IPS-18c (cell line): ENCODE data around the gene MAP3K21.

ENCODE experiments used
- H3K4me3 ChIP-seq: 2 replicates; pipeline ENCODE4 v1.7.0; 2013; ENCODE audit warnings: low read depth, mild to moderate bottlenecking, low read length, moderate library complexity; ENCODE audit not compliant: insufficient read depth
- H3K9me3 ChIP-seq: one replicate; pipeline ENCODE4 v1.6.1; 2013; ENCODE audit warnings: mild to moderate bottlenecking, low read length, moderate library complexity; ENCODE audit not compliant: control insufficient read depth, insufficient read depth

Gene MAP3K21

DNA sequence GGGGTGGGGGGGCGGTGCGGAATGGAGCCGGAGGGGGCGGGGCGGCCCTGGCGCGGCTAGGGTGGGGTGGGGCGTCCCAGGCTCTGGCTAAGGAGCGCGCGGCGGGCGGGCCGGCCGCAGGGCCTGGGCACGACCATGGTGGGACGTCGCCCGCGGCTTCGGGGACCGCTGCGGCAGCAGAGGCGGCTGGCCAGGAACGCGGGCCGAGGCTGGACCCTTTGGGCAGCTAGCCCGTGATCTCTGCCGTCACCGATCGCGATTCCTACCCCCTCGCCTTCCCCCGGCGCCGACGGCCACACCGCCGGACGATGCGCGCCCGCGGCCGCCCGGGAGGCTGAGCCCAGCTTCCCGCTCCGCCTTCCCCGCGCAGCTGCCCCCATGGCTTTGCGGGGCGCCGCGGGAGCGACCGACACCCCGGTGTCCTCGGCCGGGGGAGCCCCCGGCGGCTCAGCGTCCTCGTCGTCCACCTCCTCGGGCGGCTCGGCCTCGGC lies at the start of gene MAP3K21:
Gene MAP3K21 (plus strand): TSS at position 74 of the 491 bp plus-strand sequence. CDS start 305 bp downstream, at position 379.
- H3K4me3 ChIP-seq = peak within 1 kb of the TSS; percentile 70
- peaks cover 2% of the 10 kb centered on the region for H3K9me3 ChIP-seq

DNA sequence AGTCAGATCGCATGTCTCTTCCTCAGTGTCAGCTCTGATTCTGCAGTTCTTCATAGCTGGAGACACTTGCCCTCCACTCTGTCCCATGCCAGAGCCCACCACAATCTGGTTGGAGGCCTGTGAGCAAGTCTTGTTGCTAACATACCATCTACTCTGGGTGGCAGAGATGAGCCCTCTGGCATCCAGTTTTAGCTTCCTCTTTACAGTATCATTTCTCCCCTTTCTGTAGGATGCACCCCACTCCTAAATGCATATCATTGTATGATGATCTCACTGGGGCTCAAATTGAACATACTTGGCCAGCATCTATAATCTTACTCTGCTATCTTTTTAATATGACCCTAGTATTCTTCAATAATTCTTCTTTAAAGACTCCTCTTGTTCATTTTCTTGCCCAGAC lies 48.9 kb upstream of the MAP3K21 start:
- no peaks in the 10 kb centered on the region for H3K9me3 ChIP-seq

DNA sequence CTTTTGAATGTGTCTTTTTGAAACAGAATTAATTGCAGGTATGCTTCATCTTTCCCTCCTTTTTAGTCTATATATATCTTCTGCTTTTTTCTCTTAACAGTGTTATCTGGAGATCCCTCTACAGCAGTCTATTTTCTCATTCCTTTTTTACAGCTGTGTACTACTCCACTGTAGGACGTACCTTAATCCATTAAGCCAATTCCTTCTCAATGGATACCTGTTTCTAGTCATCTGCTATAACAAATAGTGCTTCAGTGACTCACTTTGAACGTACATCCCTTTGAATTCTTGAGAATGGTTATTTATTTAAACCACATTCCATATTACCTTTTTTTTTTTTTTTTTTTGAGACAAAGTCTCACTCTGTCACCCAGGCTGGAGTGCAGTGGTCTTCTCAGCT lies 47.6 kb upstream of the MAP3K21 start:
- Histone ChIP-seq H3K9me3 (no peaks in the 10 kb centered on the region), H3K4me3 (no peak overlapping the region)

More for the DNA sequence above, 48.9 kb upstream of the MAP3K21 start:
- H3K4me3 ChIP-seq = no peak overlapping the region

DNA sequence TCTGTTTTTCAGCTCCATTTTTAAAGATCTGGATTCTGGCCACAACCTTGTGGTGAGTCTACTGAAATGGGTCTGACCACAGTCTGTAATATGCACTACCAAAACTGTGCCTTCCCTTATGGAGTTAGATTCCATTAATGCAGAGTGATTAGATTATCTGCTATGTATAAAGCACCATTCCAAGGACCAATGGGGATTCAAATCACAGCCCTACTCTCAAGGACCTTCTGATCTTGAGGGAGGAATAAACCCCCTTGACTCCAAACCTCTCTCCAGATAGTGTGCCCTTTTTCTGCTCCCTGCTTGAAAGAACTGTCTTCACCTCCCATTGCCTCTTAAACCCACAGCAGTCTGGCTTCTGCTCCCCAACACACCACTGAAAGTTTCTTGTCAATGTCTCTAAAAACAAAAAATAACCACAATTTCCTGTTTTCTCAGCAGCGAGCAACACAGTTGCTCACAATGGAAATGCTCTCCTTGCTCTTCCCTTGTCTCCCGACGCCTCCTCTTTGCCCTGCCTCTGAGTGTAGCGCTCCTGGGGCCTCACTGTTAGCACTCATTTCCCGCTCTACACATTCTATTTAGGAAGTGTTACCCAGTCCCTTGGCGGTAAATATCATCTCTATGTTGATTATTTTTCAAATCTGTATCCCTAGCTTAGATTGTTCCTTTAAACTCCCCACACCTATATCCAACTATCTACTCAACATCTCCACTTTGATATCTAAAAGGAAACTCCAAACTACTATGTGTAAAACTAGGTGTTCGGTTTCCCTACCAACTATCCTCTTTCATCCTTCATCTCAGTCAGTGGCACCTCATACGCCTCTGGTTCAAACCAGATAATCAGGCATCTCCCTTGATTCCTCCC lies 45.6 kb upstream of the MAP3K21 start:
- Histone ChIP-seq H3K9me3 (no peaks in the 10 kb centered on the region), H3K4me3 (no peak overlapping the region)

DNA sequence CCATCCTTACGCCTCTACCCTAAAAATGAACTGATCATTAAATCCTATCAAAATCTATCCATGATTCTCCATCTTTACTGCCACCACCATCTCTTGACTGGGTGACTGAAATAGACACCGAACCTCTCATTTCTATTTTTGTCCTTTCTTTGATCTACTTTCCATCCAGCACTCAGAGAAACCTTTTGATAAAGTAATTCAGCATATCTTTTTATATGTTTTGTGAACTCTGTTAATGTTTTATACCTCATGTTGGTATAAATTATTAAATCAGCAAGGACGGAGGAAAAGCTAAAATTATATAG lies 45.0 kb upstream of the MAP3K21 start:
- Histone ChIP-seq H3K4me3 (no peak overlapping the region), H3K9me3 (no peaks in the 10 kb centered on the region)

DNA sequence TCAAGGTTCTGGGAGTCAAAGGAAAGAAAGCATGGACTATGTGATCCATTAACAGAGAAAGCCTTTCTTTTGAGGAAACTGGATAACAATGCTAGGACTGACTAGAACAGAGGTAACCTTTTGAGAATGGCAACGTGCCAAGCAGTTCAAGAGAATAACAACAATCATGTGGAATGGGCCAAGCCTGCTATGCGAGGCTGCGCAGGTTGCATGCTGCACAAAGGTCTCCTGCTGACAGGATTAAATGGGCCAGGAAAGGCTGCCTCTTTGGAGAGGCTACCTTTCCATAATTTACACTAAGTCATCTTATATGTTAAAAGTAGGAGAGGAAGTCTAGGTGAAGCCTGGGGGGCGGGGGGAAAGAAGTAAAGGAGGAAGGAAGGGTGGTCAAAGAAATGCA lies 37.8 kb upstream of the MAP3K21 start:
- H3K9me3 ChIP-seq = no peaks in the 10 kb centered on the region
- no peak overlapping the region for H3K4me3 ChIP-seq

DNA sequence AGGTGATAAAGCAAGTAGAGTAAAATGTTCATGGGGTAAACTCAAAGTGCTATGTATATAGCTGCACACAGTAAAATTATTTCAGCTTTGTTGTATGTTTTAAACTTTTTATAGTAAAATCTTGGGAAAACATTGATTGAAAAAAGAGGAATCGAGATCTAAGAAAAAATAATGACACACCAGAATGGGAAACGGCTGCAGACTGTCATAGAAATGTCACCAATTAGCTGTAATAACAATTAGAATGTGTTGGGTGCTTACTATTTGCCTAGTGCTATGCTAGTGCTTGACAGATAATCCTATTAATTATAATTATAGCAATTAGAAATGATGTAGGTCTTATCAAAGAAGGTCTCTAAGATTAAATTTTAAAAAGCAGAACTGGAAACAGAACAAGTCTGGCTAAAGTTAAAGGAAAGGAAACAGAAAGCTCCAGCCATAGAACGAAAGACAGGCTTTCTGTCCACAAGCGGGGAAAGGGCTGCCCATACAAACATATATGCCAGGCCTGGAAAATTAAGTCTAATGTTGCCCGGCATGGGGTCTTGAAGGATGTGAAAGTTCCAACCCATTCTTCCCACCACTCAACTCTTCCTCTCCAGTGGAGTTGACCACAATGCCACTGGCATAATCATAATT lies 37.0 kb upstream of the MAP3K21 start:
- Histone ChIP-seq H3K9me3 (no peaks in the 10 kb centered on the region), H3K4me3 (no peak overlapping the region)

DNA sequence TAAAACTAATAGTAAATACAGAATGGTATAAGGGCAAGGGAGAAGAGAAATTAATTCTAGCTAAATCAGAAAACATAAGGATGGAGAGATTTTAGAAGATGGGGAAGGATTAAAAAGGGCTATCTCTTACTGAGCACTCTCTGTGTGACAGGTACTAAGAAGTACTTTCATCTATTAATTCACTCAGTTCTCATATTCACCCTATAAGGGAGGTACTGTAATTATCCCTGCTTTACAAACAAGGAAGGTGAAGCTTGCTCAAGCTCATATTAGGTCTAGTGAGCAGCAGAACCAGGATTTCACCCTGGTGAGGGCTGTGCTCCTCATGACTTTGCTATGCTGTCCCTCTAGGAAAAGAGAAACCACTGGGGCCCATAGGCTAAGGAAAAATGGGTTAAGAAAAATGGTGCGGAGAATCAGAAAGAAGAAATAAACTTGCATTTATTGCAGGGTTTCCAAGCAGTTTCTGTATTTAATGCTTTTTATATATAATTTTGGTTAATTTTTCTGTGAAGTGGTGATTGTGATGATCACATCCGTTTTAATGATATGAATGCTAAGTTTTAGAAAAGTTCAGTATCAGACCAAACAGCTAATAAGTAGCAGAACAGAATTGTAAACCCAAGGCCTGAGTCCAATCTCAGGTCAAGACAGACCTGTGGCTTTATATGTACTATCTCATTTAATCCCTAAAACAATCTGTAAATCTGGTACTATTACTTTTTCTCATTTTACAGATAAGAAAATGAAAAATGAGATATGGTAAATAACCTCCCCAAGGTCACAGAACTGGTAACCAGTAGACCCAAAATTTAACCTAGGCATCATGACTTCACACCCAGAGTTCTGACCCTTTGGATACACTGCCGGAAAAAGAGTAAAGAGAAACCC lies 33.7 kb upstream of the MAP3K21 start:
- no peak overlapping the region for H3K4me3 ChIP-seq
- no peaks in the 10 kb centered on the region for H3K9me3 ChIP-seq

DNA sequence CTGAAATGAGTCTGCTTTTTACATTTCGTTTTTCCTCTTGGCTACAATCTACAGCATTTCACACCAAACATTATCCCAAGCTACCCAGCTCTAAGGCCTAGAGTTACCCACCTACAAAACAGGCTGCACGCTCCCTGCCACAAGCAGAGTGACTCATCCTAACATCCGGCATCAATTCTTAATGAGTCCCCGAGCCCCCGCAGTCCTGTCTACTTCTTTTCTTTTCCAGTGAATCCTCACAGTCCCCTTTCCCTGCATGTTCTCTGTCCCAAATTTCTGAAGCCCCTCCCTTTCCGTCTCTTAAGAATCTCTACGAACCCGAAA lies 32.6 kb upstream of the MAP3K21 start:
- H3K4me3 ChIP-seq = peak overlapping the region; percentile 86
- no peaks in the 10 kb centered on the region for H3K9me3 ChIP-seq

DNA sequence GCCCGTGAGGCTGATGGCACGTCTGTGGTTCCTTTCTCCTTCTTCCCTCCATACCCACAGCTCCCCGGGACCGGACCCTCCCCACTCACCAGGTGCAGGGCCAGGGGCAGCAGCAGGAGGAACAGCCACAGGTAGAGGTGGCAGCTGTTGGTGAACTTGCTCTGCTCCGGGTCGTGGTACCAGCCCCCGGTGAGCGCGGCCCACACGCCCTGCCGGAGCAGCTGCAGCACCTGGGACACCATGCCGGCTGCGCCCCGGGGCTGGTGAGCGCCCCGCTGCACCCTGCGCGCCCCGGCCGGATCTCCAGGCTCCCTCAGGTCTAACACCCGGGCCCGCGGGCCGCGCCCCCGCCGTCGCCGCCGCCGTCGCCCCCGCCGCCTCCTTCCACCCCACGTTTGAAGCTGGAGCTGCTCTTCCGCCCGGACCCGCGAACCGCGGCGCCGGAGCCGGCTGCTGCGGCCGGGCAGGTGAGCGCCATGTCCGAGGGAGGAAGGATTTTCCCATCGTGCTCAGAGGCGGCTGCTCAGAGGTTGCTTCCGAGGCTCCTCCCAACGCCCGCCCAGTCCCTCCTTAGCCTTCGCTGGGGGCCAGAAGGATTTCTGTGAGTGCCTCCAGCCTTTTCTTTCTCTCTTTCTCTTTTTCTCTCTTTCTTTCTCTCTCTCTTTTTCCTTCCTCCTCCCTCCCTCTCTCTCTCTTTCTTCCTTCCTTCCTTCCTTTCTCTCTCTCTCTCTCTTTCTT lies 32.1 kb upstream of the MAP3K21 start, which contains the start of gene PCNX2:
Gene PCNX2 (minus strand): TSS at position 489 of the 738 bp plus-strand sequence. CDS start 247 bp downstream, at position 242.
- Histone ChIP-seq H3K9me3 (no peaks in the 10 kb centered on the region), H3K4me3 (peak within 1 kb of the TSS; percentile 86)

DNA sequence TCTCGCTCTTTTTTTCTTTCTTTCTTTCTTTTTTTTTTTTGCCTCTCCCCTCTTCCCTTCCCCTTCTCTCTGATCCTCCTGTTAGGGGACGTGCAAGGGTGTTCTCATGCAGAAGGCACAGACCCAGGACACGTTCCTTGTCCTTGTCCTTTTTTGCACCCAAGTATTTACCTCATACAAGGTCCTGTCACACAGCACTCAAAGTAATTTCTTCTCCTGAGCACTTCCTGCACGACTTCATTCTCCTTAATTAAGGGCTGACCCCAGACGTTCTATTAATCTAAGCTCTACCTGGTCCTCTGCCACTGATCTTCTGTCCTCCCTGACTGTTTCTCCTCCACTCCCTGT lies 31.6 kb upstream of the MAP3K21 start:
- no peak overlapping the region; the same call in 1 of the 2 replicates for H3K4me3 ChIP-seq
- H3K9me3 ChIP-seq = no peaks in the 10 kb centered on the region

DNA sequence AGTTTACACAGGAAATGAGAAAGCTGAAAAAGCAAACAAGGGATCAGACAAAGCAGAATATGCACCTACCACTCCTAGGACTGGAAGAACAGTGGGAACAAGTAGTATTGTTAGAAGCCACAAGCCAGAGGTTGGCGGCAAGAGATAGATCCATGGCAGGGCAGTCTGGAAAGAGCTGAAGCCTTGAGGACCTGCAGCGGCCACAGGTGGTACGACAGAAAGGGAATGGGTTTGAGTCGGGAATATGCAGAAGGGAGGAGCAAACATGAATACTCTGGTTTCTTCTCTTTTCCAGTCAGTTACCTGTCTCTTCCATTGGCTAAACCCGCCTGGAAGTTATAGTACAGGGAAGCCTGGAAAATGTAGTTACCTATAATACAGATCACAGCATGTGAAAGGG lies 28.1 kb upstream of the MAP3K21 start:
- no peaks in the 10 kb centered on the region for H3K9me3 ChIP-seq
- H3K4me3 ChIP-seq = no peak overlapping the region

DNA sequence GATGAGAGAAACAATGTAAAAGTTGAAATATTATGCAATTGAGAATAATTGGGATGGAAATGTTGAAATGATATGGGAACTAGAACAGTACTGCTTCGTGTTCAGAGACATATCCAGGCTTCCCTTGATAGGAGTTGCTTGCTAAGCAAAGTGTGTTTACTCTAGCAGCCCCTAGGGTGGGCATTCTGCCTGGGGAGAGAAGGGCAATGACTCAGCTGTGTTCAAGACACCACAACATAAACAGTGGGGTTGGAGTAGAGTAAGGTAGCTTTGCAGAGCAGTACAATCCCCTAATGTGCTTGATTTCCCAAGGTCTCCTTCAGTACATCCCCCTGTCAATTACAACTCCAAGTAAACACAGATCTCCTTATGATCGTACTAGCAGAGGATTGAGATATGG lies 27.2 kb upstream of the MAP3K21 start:
- H3K9me3 ChIP-seq = no peaks in the 10 kb centered on the region
- H3K4me3 ChIP-seq = no peak overlapping the region

DNA sequence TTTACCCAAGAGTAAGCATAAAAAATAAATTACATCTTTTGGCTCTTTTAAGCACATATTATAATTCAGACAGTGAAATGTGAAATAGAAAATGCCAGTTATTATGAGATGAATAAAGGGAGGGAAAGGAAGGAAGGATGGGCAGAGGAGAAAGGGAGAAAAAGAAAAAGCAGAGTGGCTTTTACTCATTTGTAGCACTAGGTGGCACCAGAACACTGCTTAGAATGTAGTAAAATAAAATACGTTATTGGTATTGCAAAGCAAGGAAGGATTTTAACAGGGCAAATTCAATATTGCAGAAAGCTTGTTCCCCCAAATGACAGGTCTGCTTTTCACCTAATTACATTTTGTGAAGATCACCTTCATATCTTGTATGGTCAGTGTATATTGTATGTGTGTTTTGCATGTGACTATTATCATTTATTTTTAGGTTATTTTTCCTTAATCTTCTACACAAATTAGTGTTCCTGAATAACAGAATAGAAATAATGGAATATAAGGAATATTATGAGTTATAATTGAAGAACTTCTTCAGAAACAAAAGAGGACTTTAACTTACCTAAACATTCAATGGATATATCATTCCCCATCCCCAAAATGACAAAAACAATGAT lies 22.9 kb upstream of the MAP3K21 start:
- H3K4me3 ChIP-seq = no peak overlapping the region
- H3K9me3 ChIP-seq = no peaks in the 10 kb centered on the region

DNA sequence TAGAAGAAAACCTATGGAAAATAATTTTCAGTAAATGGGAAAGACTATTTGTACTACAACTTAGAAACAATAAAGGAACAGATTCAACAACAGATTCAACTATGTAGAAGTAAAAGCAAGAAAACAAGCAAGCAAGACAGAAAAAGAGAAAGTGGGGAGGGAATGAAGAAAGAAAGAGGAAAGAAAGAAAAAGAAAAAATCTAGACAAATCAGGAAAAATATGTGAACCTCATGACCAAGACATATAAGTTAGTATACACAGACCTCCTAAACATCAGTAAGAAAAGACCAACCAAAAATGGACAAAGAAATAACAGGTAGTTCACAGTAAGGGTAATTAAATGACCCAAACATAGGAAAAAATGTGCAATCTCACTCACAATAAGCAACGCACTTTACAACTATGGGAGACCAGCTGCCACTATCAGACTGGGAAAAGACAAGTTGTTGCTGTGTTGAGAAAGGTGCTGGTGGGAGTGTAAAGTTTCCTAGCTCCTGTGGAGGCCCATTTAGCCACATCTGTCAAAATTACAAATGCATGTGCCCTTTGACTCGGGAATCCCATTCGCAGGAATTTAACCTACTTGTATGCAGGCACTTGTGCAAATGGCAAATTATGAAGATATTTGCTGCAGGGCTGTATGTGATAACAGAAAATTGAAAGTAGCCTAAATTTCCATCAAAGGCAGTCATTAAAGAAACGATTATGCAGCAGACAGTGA lies 13.9 kb upstream of the MAP3K21 start:
- no peaks in the 10 kb centered on the region for H3K9me3 ChIP-seq
- H3K4me3 ChIP-seq = no peak overlapping the region

DNA sequence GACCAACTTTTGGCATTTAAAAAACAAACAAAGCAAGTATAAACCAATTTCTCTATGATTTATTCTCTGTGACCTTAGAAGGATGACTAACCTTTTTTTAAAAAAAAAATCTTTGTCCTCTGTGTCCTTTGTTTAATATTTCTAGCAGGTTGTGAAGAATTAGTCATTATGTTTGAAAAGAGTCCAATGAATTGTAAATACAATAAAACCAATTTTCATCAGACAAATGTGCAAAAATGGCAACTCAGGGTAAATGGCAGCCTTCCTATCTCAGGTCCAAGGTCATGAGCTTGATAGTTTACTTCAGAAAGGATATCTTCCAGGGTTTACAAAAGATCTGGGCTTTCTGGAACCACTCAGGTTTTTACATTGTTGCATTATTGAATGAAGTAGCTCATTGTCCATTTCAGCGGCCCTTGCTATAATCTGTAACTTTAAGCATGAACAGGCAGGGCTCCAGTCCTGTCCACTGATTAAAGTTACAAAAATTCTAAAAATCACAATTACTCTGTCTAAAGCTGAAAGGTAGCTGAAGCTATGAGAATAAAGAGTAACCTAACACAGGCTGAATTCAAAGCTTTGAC lies 11.7 kb upstream of the MAP3K21 start:
- no peaks in the 10 kb centered on the region for H3K9me3 ChIP-seq
- no peak overlapping the region for H3K4me3 ChIP-seq
